Hepatocyte (in vitro differentiated cells): Measurements from ENCODE around the gene SMTN. TPM values are rescaled to one million over a fixed set of nuclear protein-coding genes. Genes with fewer than 3 reads are reported as not detected.
"Not testable (repeated sequence)": the region's sequence is repeated elsewhere in the genome, so short reads cannot be mapped to it uniquely, and the experiment has no call there.

ENCODE experiments used
- DNase-seq: peaks from one replicate; pipeline ENCODE4 v3.0.0-alpha.2; 2016; ENCODE audit warnings: low spot score
- H2AFZ ChIP-seq: fragments of 200-600 bp; sonication (generic); 2 replicates; pipeline ENCODE4 v1.6.0; 2016; ENCODE audit warnings: antibody characterized with exemption, mild to moderate bottlenecking
- H3K27ac ChIP-seq: fragments of 200-600 bp; sonication (generic); 2 replicates; pipeline ENCODE4 v1.5.1; 2016; ENCODE audit warnings: mild to moderate bottlenecking
- H3K27me3 ChIP-seq: fragments of 200-600 bp; sonication (generic); 2 replicates; pipeline ENCODE4 v1.6.1; 2016
- H3K36me3 ChIP-seq: fragments of 200-600 bp; sonication (generic); replicated peaks from 2 replicates; pipeline ENCODE4 v1.5.1; 2016; ENCODE audit warnings: low read depth; ENCODE audit not compliant: insufficient read depth
- H3K4me1 ChIP-seq: fragments of 200-600 bp; sonication (generic); 2 replicates; pipeline ENCODE4 v1.5.1; 2016; ENCODE audit warnings: mild to moderate bottlenecking, moderate library complexity; ENCODE audit not compliant: insufficient read depth
- H3K4me2 ChIP-seq: fragments of 200-600 bp; sonication (generic); 2 replicates; pipeline ENCODE4 v1.6.0; 2016
- H3K4me3 ChIP-seq: fragments of 200-600 bp; sonication (generic); 2 replicates; pipeline ENCODE4 v1.5.1; 2016; ENCODE audit warnings: mild to moderate bottlenecking
- H3K79me2 ChIP-seq: fragments of 200-600 bp; sonication (generic); 2 replicates; pipeline ENCODE4 v1.6.0; 2017; ENCODE audit warnings: mild to moderate bottlenecking
- H3K9me2 ChIP-seq: fragments of 200-600 bp; sonication (generic); replicated peaks from 2 replicates; pipeline ENCODE4 v1.6.0; 2017; ENCODE audit warnings: mild to moderate bottlenecking; ENCODE audit not compliant: insufficient read depth
- H3K9me3 ChIP-seq: fragments of 200-600 bp; sonication (generic); 2 replicates; pipeline ENCODE4 v1.5.1; 2016; ENCODE audit warnings: low read depth, mild to moderate bottlenecking
- H4K20me1 ChIP-seq: fragments of 200-600 bp; sonication (generic); 2 replicates; pipeline ENCODE4 v1.6.0; 2016; ENCODE audit warnings: mild to moderate bottlenecking; ENCODE audit not compliant: insufficient read depth, poor library complexity, severe bottlenecking
- CTCF ChIP-seq: fragments of 200-600 bp; sonication (generic); IDR thresholded peaks from 2 replicates; pipeline ENCODE4 v1.5.1; 2016; ENCODE audit warnings: antibody characterized with exemption, mild to moderate bottlenecking; ENCODE audit not compliant: poor library complexity
- EZH2 ChIP-seq: fragments of 200-600 bp; sonication (generic); IDR thresholded peaks from 2 replicates; pipeline ENCODE4 v1.6.1; 2016; ENCODE audit warnings: antibody characterized with exemption, mild to moderate bottlenecking, borderline replicate concordance
- EZH2phosphoT487 ChIP-seq: fragments of 200-600 bp; sonication (generic); IDR thresholded peaks from one replicate; pipeline ENCODE4 v1.6.1; 2018; ENCODE audit warnings: antibody characterized with exemption, mild to moderate bottlenecking, low read depth, moderate library complexity; ENCODE audit not compliant: unreplicated experiment, severe bottlenecking
- WGBS: methylation state at CpG from one replicate; pipeline ENCODE4 v1.1.6; 2016; ENCODE audit warnings: low lambda C conversion rate; ENCODE audit errors: missing lambda C conversion rate; 5-methylcytosine and 5-hydroxymethylcytosine counted together
- polyA plus RNA-seq: library from polyadenylated mRNA; unstranded; fragments of >200 nt; fragmentation: Nextera tagmentation; extraction: Ambion mirVana; gene quantifications from 2 replicates; pipeline ENCODE4 v1.2.1, GENCODE V29; 2016
- total RNA-seq: library from RNA; depleted of rRNA; stranded (reverse); fragments of >200 nt; gene quantifications from 2 replicates; pipeline ENCODE4 v1.2.3, GENCODE V29; 2014

Gene SMTN
- total and polyA plus RNA-seq, 2 experiments from 2014 or later, result 64.7 to 88.7 TPM

- no peaks in the 10 kb centered on the region for H3K79me2 ChIP-seq
- H3K9me2 ChIP-seq, result no peaks in the 10 kb centered on the region
- peak overlapping the region; percentile 74 for H2AFZ ChIP-seq
- H3K36me3 ChIP-seq, result no peaks in the 10 kb centered on the region
- peaks cover 11% of the 10 kb centered on the region for H3K4me1 ChIP-seq
- H3K27me3 ChIP-seq, result no peaks in the 10 kb centered on the region
- peak overlapping the region; percentile 79 for H3K4me2 ChIP-seq
- H4K20me1 ChIP-seq, result no peaks in the 10 kb centered on the region
- DNase-seq, result no peak
- peak overlapping the region; percentile 59 for H3K4me3 ChIP-seq
- 61% methylated on average over 14 of the region's 14 CpGs for WGBS
- no peaks in the 10 kb centered on the region for H3K9me3 ChIP-seq
- peak overlapping the region; percentile 91 for H3K27ac ChIP-seq
- TF ChIP-seq CTCF, result no peak
- no peak for TF ChIP-seq EZH2
- TF ChIP-seq EZH2phosphoT487, result no peak
These were observed 25.6 kb downstream of the SMTN start for GRCh38 chr22:31106731-31107177.

- no peaks in the 10 kb centered on the region for H3K9me3 ChIP-seq
- H2AFZ ChIP-seq, result peak within 1 kb of the TSS; percentile 74
- H3K9me2 ChIP-seq, result no peaks in the 10 kb centered on the region
- no peaks in the 10 kb centered on the region for H3K79me2 ChIP-seq
- DNase-seq, result peak; percentile 98
- 8% methylated on average over 35 of the region's 67 CpGs for WGBS
- no peaks in the 10 kb centered on the region for H4K20me1 ChIP-seq
- H3K27ac ChIP-seq, result peak within 1 kb of the TSS; percentile 91
- peak within 1 kb of the TSS; percentile 79 for H3K4me2 ChIP-seq
- TF ChIP-seq EZH2phosphoT487 (no peak), CTCF (peak; percentile 99)
- H3K27me3 ChIP-seq, result no peaks in the 10 kb centered on the region
- H3K4me1 ChIP-seq, result peaks cover 7% of the 10 kb centered on the region
- H3K36me3 ChIP-seq, result no peaks in the 10 kb centered on the region
- H3K4me3 ChIP-seq, result peak within 1 kb of the TSS; percentile 59
These were observed 26.2 kb downstream of the SMTN start, which contains the start of gene SELENOM for GRCh38 chr22:31107178-31107893. TSS of gene SELENOM (minus strand) at chr22:31107568. CDS start at chr22:31107505, 63 bp downstream.

- no peaks in the 10 kb centered on the region for H3K79me2 ChIP-seq
- 8% methylated on average over 5 of the region's 5 CpGs for WGBS
- no peak for DNase-seq
- no peak overlapping the region for H3K4me3 ChIP-seq
- no peaks in the 10 kb centered on the region for H3K9me2 ChIP-seq
- no peaks in the 10 kb centered on the region for H3K9me3 ChIP-seq
- H4K20me1 ChIP-seq, result no peaks in the 10 kb centered on the region
- peak overlapping the region; percentile 79 for H3K4me2 ChIP-seq
- TF ChIP-seq EZH2phosphoT487, result no peak
- no peaks in the 10 kb centered on the region for H3K27me3 ChIP-seq
- H3K4me1 ChIP-seq, result peaks cover 4% of the 10 kb centered on the region
- H3K36me3 ChIP-seq, result no peaks in the 10 kb centered on the region
- no peak overlapping the region for H3K27ac ChIP-seq
- H2AFZ ChIP-seq, result peak overlapping the region; percentile 58
These were observed 26.7 kb downstream of the SMTN start for GRCh38 chr22:31107894-31108218.

DNA sequence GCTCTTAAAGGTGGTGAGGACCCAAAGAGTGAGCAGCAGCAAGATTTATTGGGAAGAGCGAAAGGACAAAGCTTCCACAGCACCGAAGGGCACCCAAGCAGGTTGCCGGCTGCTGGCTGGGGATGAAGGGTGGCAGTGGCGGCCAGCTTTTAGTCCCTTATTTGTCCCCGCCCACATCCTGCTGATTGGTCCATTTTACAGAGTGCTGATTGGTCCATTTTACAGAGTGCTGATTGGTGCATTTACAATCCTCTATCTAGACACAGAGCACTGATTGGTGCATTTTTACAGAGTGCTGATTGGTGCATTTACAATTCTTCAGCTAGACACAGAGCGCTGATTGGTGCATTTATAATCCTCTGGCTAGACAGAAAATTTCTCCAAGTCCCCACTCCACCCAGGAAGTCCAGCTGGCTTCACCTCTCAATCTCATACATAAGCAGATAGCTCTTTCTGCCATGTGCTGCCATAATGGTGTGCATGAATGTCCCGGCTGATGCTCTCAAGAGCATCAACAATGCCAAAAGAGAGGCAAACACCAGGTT lies 31.5 kb downstream of the SMTN start:
- WGBS, result 95% methylated on average over 7 of the region's 7 CpGs
- DNase-seq, H3K79me2 ChIP-seq, H3K27ac ChIP-seq, H3K4me1 ChIP-seq, H3K9me2 ChIP-seq, H3K4me2 ChIP-seq, H4K20me1 ChIP-seq, H3K27me3 ChIP-seq, H2AFZ ChIP-seq, H3K4me3 ChIP-seq, H3K36me3 ChIP-seq, H3K9me3 ChIP-seq: not testable (repeated sequence)
